Osteoblast (primary cell): ENCODE measurements around the gene NTM. TPM values are rescaled to one million over a fixed set of nuclear protein-coding genes. Genes with fewer than 3 reads are reported as not detected.

ENCODE experiments used
- DNase-seq: peaks from one replicate; pipeline ENCODE4 v3.0.0; 2011; ENCODE audit warnings: low spot score, mixed read lengths; ENCODE audit not compliant: insufficient read length; ENCODE audit errors: missing footprints
- H2AFZ ChIP-seq: 2 replicates; pipeline ENCODE4 v1.6.0; 2011; ENCODE audit warnings: mild to moderate bottlenecking, low read length
- H3K27ac ChIP-seq: 2 replicates; pipeline ENCODE4 v1.5.1; 2011; ENCODE audit warnings: mild to moderate bottlenecking, low read depth, low read length, moderate library complexity
- H3K27me3 ChIP-seq: 2 replicates; pipeline ENCODE4 v1.6.0; 2012; ENCODE audit warnings: mild to moderate bottlenecking, control low read depth, inconsistent platforms, low read length, moderate library complexity; ENCODE audit not compliant: insufficient read depth
- H3K36me3 ChIP-seq: 2 replicates; pipeline ENCODE4 v1.5.1; 2011; ENCODE audit warnings: mild to moderate bottlenecking, low read length, control low read depth, moderate library complexity; ENCODE audit not compliant: insufficient read depth
- H3K4me1 ChIP-seq: 2 replicates; pipeline ENCODE4 v1.5.1; 2011; ENCODE audit warnings: mild to moderate bottlenecking, low read length, control low read depth, moderate library complexity; ENCODE audit not compliant: insufficient read depth
- H3K4me2 ChIP-seq: 2 replicates; pipeline ENCODE4 v1.6.0; 2011; ENCODE audit warnings: mild to moderate bottlenecking, low read length; ENCODE audit not compliant: insufficient read depth
- H3K4me3 ChIP-seq: fragments of 200-600 bp; sonication (generic); 3 replicates; pipeline ENCODE4 v1.5.1; 2012; ENCODE audit warnings: mild to moderate bottlenecking, low read length, inconsistent platforms; ENCODE audit not compliant: insufficient read depth
- H3K79me2 ChIP-seq: 2 replicates; pipeline ENCODE4 v1.6.0; 2012; ENCODE audit warnings: mild to moderate bottlenecking, low read length, control low read depth, inconsistent platforms; ENCODE audit not compliant: insufficient read depth
- H3K9me3 ChIP-seq: 2 replicates; pipeline ENCODE4 v1.5.1; 2011; ENCODE audit warnings: low read depth, low read length, control low read depth
- H4K20me1 ChIP-seq: 2 replicates; pipeline ENCODE4 v1.6.0; 2012; ENCODE audit warnings: mild to moderate bottlenecking, low read length, control low read depth; ENCODE audit not compliant: insufficient read depth
- total RNA-seq: library from RNA; depleted of rRNA; stranded (reverse); fragments of >200 nt; gene quantifications from 2 replicates; pipeline ENCODE4 v1.2.3, GENCODE V29; 2012
- TF ChIP-seq, protein P1 (sequence below): IDR thresholded peaks from 2 replicates; pipeline ENCODE4 v1.5.1; 2011; ENCODE audit warnings: mild to moderate bottlenecking, low read depth, low read length, moderate library complexity; ENCODE audit errors: extremely low read depth

NTM gene
- total RNA-seq, 1 donor, result 48.1 TPM

DNA sequence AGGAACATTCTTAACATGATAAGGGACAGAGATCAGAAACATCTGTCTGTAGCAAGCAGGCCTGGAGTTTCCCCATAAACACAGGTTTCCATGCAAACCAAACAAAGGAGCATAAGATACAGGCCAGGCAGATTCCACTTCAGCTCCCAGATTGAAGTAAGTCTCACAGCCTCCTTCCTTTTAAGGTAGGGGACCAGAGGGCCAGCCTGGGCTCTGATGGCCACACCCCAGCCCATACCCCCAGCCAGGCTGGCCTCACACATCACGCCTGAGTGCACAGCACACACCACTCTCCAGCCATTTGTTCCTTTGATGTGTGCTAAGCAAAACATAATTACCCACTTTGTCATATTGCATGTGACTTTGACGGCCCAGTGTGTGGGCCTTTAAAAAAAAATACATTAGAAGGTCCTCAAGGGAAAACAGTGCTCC is 518.7 kb downstream of the NTM start:
- Histone ChIP-seq H3K36me3 (no peaks in the 10 kb centered on the region), H3K4me3 (no peak overlapping the region), H3K9me3 (no peaks in the 10 kb centered on the region), H3K79me2 (no peaks in the 10 kb centered on the region), H2AFZ (no peak overlapping the region), H4K20me1 (no peaks in the 10 kb centered on the region), H3K4me2 (peak overlapping the region; percentile 23), H3K4me1 (peaks cover 31% of the 10 kb centered on the region), H3K27ac (peak overlapping the region; percentile 92), H3K27me3 (no peaks in the 10 kb centered on the region)
- no peak for DNase-seq
- TF ChIP-seq, protein P1, sequence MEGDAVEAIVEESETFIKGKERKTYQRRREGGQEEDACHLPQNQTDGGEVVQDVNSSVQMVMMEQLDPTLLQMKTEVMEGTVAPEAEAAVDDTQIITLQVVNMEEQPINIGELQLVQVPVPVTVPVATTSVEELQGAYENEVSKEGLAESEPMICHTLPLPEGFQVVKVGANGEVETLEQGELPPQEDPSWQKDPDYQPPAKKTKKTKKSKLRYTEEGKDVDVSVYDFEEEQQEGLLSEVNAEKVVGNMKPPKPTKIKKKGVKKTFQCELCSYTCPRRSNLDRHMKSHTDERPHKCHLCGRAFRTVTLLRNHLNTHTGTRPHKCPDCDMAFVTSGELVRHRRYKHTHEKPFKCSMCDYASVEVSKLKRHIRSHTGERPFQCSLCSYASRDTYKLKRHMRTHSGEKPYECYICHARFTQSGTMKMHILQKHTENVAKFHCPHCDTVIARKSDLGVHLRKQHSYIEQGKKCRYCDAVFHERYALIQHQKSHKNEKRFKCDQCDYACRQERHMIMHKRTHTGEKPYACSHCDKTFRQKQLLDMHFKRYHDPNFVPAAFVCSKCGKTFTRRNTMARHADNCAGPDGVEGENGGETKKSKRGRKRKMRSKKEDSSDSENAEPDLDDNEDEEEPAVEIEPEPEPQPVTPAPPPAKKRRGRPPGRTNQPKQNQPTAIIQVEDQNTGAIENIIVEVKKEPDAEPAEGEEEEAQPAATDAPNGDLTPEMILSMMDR, result no peak

DNA sequence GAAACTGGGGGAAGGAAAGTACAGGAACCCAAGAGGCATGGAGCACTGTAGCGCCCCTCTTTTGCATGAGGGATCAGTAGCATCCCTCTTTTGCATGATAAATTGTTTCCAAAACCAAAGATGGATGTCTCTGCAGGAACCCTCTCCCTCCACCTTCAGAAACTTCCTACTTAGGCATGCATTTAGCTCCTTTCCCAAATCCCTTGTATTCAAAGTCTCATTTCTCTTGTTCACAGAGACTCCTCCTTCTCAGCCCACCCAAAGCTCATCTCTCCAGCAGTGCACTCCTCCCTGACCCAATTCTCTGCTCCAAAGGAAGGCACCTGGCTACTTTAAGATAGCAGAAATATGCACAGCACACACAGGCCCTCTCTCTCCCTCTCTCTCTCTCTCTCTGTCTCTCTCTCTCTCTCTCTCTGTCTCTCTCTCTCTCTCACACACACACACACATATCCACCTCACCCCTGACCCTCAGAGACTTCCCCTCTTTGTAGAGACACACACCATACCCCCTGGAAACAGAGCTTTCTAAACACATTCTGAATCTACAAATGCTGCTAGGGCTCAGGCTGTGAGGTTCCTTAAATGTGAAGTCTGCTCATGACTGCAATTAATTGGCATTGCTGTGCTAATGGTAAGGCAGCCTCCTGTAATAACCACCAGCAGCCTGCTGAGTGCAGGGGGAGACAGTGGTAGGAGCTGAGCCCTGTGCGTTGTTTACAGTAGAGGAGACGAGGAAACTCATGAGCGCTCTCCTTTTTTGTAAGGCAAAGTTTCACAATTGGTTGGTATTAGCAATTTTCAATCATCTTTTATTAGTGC is 519.6 kb downstream of the NTM start:
- TF ChIP-seq, protein P1, result no peak
- Histone ChIP-seq H3K27ac (peak overlapping the region; percentile 92), H3K9me3 (no peaks in the 10 kb centered on the region), H3K79me2 (no peaks in the 10 kb centered on the region), H3K36me3 (no peaks in the 10 kb centered on the region), H2AFZ (peak overlapping the region; percentile 19), H4K20me1 (no peaks in the 10 kb centered on the region), H3K4me2 (peak overlapping the region; percentile 23), H3K27me3 (no peaks in the 10 kb centered on the region), H3K4me3 (no peak overlapping the region), H3K4me1 (peaks cover 38% of the 10 kb centered on the region)
- no peak for DNase-seq

DNA sequence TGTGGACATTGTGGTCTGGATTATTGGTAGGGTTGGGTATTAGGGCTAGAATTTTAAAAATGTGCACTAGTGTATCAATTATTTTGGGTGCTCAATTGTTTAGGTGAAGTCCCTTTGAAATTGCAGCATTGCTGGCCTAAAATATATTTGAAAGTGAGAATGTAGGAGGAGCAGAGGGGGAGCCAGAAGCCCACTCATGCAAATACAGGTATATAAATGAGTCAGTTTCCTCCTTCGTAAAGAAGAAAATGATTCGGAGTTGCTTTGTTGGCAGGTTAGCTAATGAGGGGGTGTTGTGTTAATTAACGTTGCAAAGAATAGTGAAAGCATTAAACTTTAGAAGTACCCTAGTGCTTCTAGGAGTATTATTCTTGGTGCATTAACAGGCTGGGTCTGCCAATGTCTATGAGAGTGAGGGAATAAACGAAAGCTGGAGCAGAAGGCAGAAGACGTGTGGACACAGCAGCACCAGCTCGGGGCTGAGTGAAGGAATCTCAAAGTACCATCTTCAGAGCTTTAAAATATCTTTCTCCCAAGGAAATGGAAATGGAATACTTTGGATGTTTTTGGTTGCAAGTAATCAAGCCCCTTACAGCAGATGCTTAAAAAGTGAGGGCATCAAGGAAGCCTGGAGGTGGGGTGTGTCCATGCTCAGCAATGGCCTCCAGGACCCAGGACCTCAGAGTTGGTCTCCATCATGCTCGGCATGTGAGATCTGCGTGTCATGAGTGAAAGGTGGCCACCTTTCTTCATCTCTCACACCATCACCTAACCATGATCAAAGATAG is 522.9 kb downstream of the NTM start:
- TF ChIP-seq, protein P1, result no peak
- H3K4me2 ChIP-seq, result no peak overlapping the region
- DNase-seq, result no peak
- H3K27me3 ChIP-seq, result no peaks in the 10 kb centered on the region
- no peaks in the 10 kb centered on the region for H3K79me2 ChIP-seq
- H4K20me1 ChIP-seq, result no peaks in the 10 kb centered on the region
- H3K9me3 ChIP-seq, result no peaks in the 10 kb centered on the region
- no peak overlapping the region for H3K4me3 ChIP-seq
- H3K4me1 ChIP-seq, result peaks cover 49% of the 10 kb centered on the region
- H3K36me3 ChIP-seq, result no peaks in the 10 kb centered on the region
- no peak overlapping the region for H2AFZ ChIP-seq
- H3K27ac ChIP-seq, result no peak overlapping the region

DNA sequence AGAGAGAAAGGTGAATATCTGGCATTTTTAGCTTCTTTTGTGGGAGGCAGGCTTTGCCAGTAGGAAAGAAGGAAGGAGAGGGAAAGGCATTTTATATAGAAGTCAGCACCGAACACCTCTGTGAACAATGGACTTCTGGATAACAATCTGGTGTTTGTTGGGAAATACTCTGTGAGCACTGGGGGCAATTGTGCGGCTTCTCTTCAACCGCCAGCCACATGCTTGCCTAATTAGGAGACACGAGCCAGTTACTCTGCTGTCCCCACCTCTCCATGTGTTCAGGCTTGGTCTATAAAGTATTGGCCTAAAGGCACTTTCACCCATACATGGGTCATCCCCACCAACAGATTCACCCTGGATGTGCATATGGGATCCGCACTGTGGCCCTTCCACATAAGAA is 523.6 kb downstream of the NTM start:
- H3K4me3 ChIP-seq, result no peak overlapping the region
- H3K36me3 ChIP-seq, result no peaks in the 10 kb centered on the region
- H4K20me1 ChIP-seq, result no peaks in the 10 kb centered on the region
- H3K4me2 ChIP-seq, result no peak overlapping the region
- H3K79me2 ChIP-seq, result no peaks in the 10 kb centered on the region
- H3K4me1 ChIP-seq, result peaks cover 49% of the 10 kb centered on the region
- H3K27ac ChIP-seq, result no peak overlapping the region
- no peaks in the 10 kb centered on the region for H3K27me3 ChIP-seq
- TF ChIP-seq, protein P1, result no peak
- no peak for DNase-seq
- no peaks in the 10 kb centered on the region for H3K9me3 ChIP-seq
- H2AFZ ChIP-seq, result no peak overlapping the region
